GM12878 (cell line): Measurements from ENCODE around the gene MICALL2. TPM values are rescaled to one million over a fixed set of nuclear protein-coding genes. Genes with fewer than 3 reads are reported as not detected.

Experiments
- ATAC-seq: fragments of 200-7000 bp; cut with Tn5 transposase; 3 replicates; pipeline ENCODE4 v1.9.1; 2020; ENCODE audit warnings: mild to moderate bottlenecking, moderate library complexity
- BruUV-seq: library from RNA; stranded (reverse); fragments of 400-500 nt; replicated peaks from 2 replicates; lab custom pipeline; 2021; lab: Mats Ljungman, UMichigan
- CTCF ChIA-PET: fragments of 300-600 bp; sonication (Branson Sonifier 250); formaldehyde crosslinking; extraction: SDS; loops from one replicate; lab custom pipeline; 2021; ENCODE audit warnings: inconsistent platforms; lab: Yijun Ruan, JAX
- POLR2A ChIA-PET: fragments of 350-600 bp; formaldehyde crosslinking; extraction: SDS; loops from one replicate; lab custom pipeline; 2021; ENCODE audit warnings: inconsistent platforms; lab: Charles Lee
- RAD21 ChIA-PET: fragments of 300-600 bp; sonication (Branson Sonifier 250); formaldehyde crosslinking; loops from one replicate; lab custom pipeline; 2023; ENCODE audit warnings: antibody characterized with exemption; ENCODE audit not compliant: unreplicated experiment; lab: Charles Lee
- SMC1A ChIA-PET: fragments of 300-600 bp; sonication (Branson Sonifier 250); formaldehyde crosslinking; loops from one replicate; lab custom pipeline; 2023; ENCODE audit not compliant: unreplicated experiment, uncharacterized antibody; lab: Charles Lee
- DNase-seq: peaks from one replicate; pipeline ENCODE4 v3.0.0-alpha.2; 2011; ENCODE audit warnings: low read depth, low spot score
- FAIRE-seq: peaks from 3 replicates; lab custom pipeline; 2011; peaks lifted over from hg19 to GRCh38; lab: Jason Lieb, UNC
- H2AFZ ChIP-seq: 2 replicates; pipeline ENCODE4 v1.6.0; 2011; ENCODE audit warnings: low read depth, low read length, control low read depth; ENCODE audit not compliant: control insufficient read depth
- H3K27ac ChIP-seq: 2 replicates; pipeline ENCODE4 v1.5.1; 2011; ENCODE audit warnings: control low read depth; ENCODE audit not compliant: control insufficient read depth, insufficient read depth
- H3K27me3 ChIP-seq, 2 experiments: replicated peaks in 1 of 2; 2 replicates each; pipeline versions ENCODE4 v1.6.0 to v1.6.1; 2011; ENCODE audit warnings: low read length in 1 of 2; ENCODE audit not compliant: control insufficient read depth in 2 of 2, insufficient read depth in 2 of 2
- H3K36me3 ChIP-seq, 2 experiments: 2 replicates each; pipeline ENCODE4 v1.5.1; 2011; ENCODE audit warnings: low read length in 1 of 2; ENCODE audit not compliant: control insufficient read depth in 2 of 2, insufficient read depth in 2 of 2
- H3K4me1 ChIP-seq: 2 replicates; pipeline ENCODE4 v1.6.1; 2011; ENCODE audit warnings: mild to moderate bottlenecking, low read length, moderate library complexity, mixed read lengths; ENCODE audit not compliant: control insufficient read depth, insufficient read depth
- H3K4me2 ChIP-seq: 2 replicates; pipeline ENCODE4 v1.6.0; 2011; ENCODE audit warnings: control low read depth; ENCODE audit not compliant: control insufficient read depth, insufficient read depth
- H3K4me3 ChIP-seq: fragments of 200-600 bp; sonication (generic); 2 replicates; pipeline ENCODE4 v1.5.1; 2016
- H3K79me2 ChIP-seq: 2 replicates; pipeline ENCODE4 v1.6.0; 2011; ENCODE audit warnings: low read length; ENCODE audit not compliant: control insufficient read depth, insufficient read depth
- H3K9ac ChIP-seq: 2 replicates; pipeline ENCODE4 v1.8.0; 2011; ENCODE audit warnings: low read length, control low read depth, mixed read lengths; ENCODE audit not compliant: control insufficient read depth, insufficient read depth
- H3K9me3 ChIP-seq: replicated peaks from 3 replicates; pipeline ENCODE4 v1.5.1; 2011; ENCODE audit warnings: mild to moderate bottlenecking, low read length; ENCODE audit not compliant: control insufficient read depth, insufficient read depth
- H4K20me1 ChIP-seq: 2 replicates; pipeline ENCODE4 v1.6.0; 2011; ENCODE audit not compliant: control insufficient read depth, insufficient read depth
- BHLHE40 ChIP-seq, 2 experiments: fragments of 450-650 bp in 1 of 2; IDR thresholded peaks; 2 replicates each; pipeline ENCODE4 v1.6.1; 2011 to 2017; ENCODE audit warnings: low read depth in 2 of 2, borderline replicate concordance in 1 of 2, improper control_type of control experiment in 1 of 2, low read length in 1 of 2, mild to moderate bottlenecking in 1 of 2
- NFIC ChIP-seq: IDR thresholded peaks from 2 replicates; pipeline ENCODE4 v1.6.1; 2012; ENCODE audit warnings: low read depth, mild to moderate bottlenecking, inconsistent platforms, low read length, moderate library complexity
- NFYB ChIP-seq: IDR thresholded peaks from 2 replicates; pipeline ENCODE4 v1.6.1; 2011; ENCODE audit warnings: low read depth, mild to moderate bottlenecking, low read length, improper control_type of control experiment, moderate library complexity; ENCODE audit not compliant: insufficient read depth
- SIX5 ChIP-seq: IDR thresholded peaks from 2 replicates; pipeline ENCODE4 v1.6.1; 2011; ENCODE audit warnings: mild to moderate bottlenecking, low read depth, low read length, moderate library complexity; ENCODE audit not compliant: severe bottlenecking
- SUZ12 ChIP-seq: fragments of 200-600 bp; sonication (generic); IDR thresholded peaks from one replicate; pipeline ENCODE4 v1.6.1; 2018; ENCODE audit warnings: antibody characterized with exemption, mild to moderate bottlenecking; ENCODE audit not compliant: unreplicated experiment
- WGBS: methylation state at CpG from one replicate; pipeline ENCODE4 v1.1.6; 2016; ENCODE audit warnings: low lambda C conversion rate; ENCODE audit not compliant: insufficient replicate concordance, insufficient coverage; ENCODE audit errors: missing lambda C conversion rate; 5-methylcytosine and 5-hydroxymethylcytosine counted together
- in situ Hi-C: fragments of 300-500 bp; cut with MboI; formaldehyde crosslinking; loops from 9 replicates; pipeline ENCODE4 v1.14.3; 2018; ENCODE audit warnings: mixed read lengths
- intact Hi-C: fragments of 100-400 bp; cut with micrococcal nuclease; formaldehyde crosslinking; loops from one replicate; pipeline ENCODE4 v1.14.2; 2022; ENCODE audit not compliant: unreplicated experiment
- polyA plus RNA-seq, 11 experiments: library from polyadenylated mRNA; depleted of rRNA in 4 of 11; unstranded in 6 of 11; stranded (reverse) in 5 of 11; fragments of >200 nt; fragmentation: Nextera tagmentation in 4 of 11; fragmentation: Illumina TruSeq in 1 of 11; extraction: Ambion mirVana in 4 of 11; extraction: Trizol in 1 of 11; gene quantifications; 1 replicate in 1 of 11; 2 replicates in 10 of 11; pipeline versions ENCODE4 v1.2.1 to v1.2.3, GENCODE V29; 2011 to 2016; ENCODE audit warnings: inconsistent platforms in 2 of 11, missing spikeins in 2 of 11, low read depth in 1 of 11
- total RNA-seq, 4 experiments: library from RNA; depleted of rRNA in 3 of 4; stranded (reverse); fragments of >200 nt in 3 of 4; fragmentation: Illumina TruSeq in 1 of 4; extraction: Trizol in 1 of 4; gene quantifications; 2 replicates each; pipeline versions ENCODE4 v1.2.1 to v1.2.3, GENCODE V29; 2013 to 2021
- TF ChIP-seq, protein P1 (sequence below): fragments of 450-650 bp; IDR thresholded peaks from 2 replicates; pipeline ENCODE4 v1.6.1; 2017; ENCODE audit warnings: mild to moderate bottlenecking, moderate library complexity

The MICALL2 gene
- total and polyA plus RNA-seq, 10 of the 15 experiments (the other 5 are each of a cell fraction or from before 2014, with no cell fraction given) = 0.04 to 1.7 (median 0.83) TPM; not detected in 3

DNA sequence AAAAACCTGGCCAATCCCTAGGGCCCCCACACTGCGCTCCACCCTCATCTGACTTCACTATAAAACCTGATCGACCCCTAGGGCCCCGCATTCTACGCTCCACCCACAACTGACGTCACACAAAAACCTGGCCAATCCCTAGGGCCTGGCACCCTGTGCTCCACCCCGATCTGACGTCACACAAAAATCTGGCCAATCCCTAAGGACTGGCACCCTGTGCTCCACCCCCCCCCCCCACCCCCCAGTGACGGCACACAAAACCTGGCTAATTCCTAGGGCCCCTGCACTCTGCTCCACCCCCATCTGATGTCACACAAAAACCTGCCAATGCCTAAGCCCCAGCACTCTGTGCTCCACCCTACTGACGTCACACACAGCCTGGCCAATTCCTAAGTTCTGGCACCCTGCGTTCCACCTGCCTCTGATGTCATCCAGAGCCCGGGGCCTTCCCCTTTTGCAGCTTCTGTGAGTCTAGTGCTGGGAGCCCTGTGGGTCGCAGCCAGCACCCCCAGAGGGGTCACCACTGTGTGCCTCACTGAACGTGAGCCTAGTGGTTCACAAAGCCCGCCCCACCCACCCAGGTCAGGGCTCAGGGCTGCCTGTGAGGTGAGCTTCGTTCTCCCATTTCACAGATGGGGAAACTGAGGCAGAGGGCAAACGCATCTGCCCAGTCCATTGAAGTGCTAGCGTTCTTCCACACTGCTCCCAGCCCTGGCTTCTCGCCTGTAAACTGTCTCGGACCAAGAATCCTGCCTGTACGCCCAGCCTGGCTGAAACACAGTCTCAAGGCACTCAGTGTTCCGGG lies 40.6 kb downstream of the MICALL2 start:
- RAD21 ChIA-PET = no interaction called here

More for the DNA sequence above, 40.6 kb downstream of the MICALL2 start:
- TF ChIP-seq, protein P1, sequence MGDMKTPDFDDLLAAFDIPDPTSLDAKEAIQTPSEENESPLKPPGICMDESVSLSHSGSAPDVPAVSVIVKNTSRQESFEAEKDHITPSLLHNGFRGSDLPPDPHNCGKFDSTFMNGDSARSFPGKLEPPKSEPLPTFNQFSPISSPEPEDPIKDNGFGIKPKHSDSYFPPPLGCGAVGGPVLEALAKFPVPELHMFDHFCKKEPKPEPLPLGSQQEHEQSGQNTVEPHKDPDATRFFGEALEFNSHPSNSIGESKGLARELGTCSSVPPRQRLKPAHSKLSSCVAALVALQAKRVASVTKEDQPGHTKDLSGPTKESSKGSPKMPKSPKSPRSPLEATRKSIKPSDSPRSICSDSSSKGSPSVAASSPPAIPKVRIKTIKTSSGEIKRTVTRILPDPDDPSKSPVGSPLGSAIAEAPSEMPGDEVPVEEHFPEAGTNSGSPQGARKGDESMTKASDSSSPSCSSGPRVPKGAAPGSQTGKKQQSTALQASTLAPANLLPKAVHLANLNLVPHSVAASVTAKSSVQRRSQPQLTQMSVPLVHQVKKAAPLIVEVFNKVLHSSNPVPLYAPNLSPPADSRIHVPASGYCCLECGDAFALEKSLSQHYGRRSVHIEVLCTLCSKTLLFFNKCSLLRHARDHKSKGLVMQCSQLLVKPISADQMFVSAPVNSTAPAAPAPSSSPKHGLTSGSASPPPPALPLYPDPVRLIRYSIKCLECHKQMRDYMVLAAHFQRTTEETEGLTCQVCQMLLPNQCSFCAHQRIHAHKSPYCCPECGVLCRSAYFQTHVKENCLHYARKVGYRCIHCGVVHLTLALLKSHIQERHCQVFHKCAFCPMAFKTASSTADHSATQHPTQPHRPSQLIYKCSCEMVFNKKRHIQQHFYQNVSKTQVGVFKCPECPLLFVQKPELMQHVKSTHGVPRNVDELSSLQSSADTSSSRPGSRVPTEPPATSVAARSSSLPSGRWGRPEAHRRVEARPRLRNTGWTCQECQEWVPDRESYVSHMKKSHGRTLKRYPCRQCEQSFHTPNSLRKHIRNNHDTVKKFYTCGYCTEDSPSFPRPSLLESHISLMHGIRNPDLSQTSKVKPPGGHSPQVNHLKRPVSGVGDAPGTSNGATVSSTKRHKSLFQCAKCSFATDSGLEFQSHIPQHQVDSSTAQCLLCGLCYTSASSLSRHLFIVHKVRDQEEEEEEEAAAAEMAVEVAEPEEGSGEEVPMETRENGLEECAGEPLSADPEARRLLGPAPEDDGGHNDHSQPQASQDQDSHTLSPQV = no peak
- TF ChIP-seq NFYB (0 out of 2 replicates have a peak, but pooled peaks have one; percentile 10), BHLHE40 (IDR thresholded peaks at IDR 0.05; ENCODE audit: borderline replicate concordance in 1 of 2, low read depth in 2 of 2, low read length in 1 of 2) (no peak), SIX5 (no peak), NFIC (no peak), SUZ12 (no peak)
- ATAC-seq (no peak), FAIRE-seq (no peak), DNase-seq (no peak)
- 65% methylated on average over 21 of the region's 21 CpGs for WGBS
- H4K20me1 ChIP-seq = no peaks in the 10 kb centered on the region
- no peak overlapping the region for H3K4me2 ChIP-seq
- H2AFZ ChIP-seq = no peak overlapping the region
- no peaks in the 10 kb centered on the region for H3K36me3 ChIP-seq
- ChIA-PET SMC1A (interaction anchor here (1.0 kb wide), 1 partner anchor 15 kb away, joined by 3 read pairs; no protein-coding TSS in a partner anchor), POLR2A (no interaction called here), CTCF (interaction anchor here (1.1 kb wide), 1 partner anchor 55 kb away, joined by 3 read pairs; no protein-coding TSS in a partner anchor)
- H3K9me3 ChIP-seq = no peaks in the 10 kb centered on the region
- H3K27me3 ChIP-seq = peaks cover 0 to 2% of the 10 kb centered on the region in 2 experiments; a peak in 2 of 4 replicates
- intact Hi-C loops (no loop called here), in situ Hi-C loops (no loop called here)
- H3K79me2 ChIP-seq = no peaks in the 10 kb centered on the region
- H3K4me3 ChIP-seq = no peak overlapping the region
- H3K4me1 ChIP-seq = peaks cover 11% of the 10 kb centered on the region
- no TSS peak for BruUV-seq
- no peak overlapping the region for H3K27ac ChIP-seq
- no peak overlapping the region for H3K9ac ChIP-seq
